Colonic mucosa (tissue), 4 donors: ENCODE measurements around the gene SAMD10. TPM values are rescaled to one million over a fixed set of nuclear protein-coding genes. Genes with fewer than 3 reads are reported as not detected.
A peak's percentile ranks its signal among the peaks of the same experiment; 100 is the strongest.

ENCODE experiments used
- DNase-seq: peaks from one replicate; pipeline ENCODE4 v3.0.0-alpha.2; 2020
- H3K27ac ChIP-seq: fragments of 200-600 bp; one replicate; pipeline ENCODE4 v1.8.0; 2021
- H3K27me3 ChIP-seq: fragments of 200-600 bp; one replicate; pipeline ENCODE4 v1.8.0; 2021
- H3K36me3 ChIP-seq: fragments of 200-600 bp; one replicate; pipeline ENCODE4 v1.8.0; 2021
- H3K4me1 ChIP-seq: fragments of 200-600 bp; one replicate; pipeline ENCODE4 v1.8.0; 2021; ENCODE audit warnings: mild to moderate bottlenecking
- H3K4me3 ChIP-seq: fragments of 200-600 bp; one replicate; pipeline ENCODE4 v1.8.0; 2021
- H3K9ac ChIP-seq, 2 donors: one replicate each; pipeline ENCODE4 v1.7.0; 2013; ENCODE audit warnings: control low read depth in 2 of 2, low read depth in 2 of 2, low read length in 2 of 2
- H3K9me3 ChIP-seq: fragments of 200-600 bp; one replicate; pipeline ENCODE4 v1.8.0; 2021
- intact Hi-C: fragments of 100-400 bp; cut with DNase I; formaldehyde crosslinking; loops from one replicate; pipeline ENCODE4 v1.14.1; 2022
- total RNA-seq, 2 donors: library from RNA; stranded (reverse); fragmentation: NEBNext Ultra II Directional in 1 of 2; extraction: Animal tissue kit (Norgen Biotek cat#: 25700) in 1 of 2; gene quantifications; one replicate each; pipeline ENCODE4 v1.2.1, GENCODE V29; 2021
- TF ChIP-seq, protein P1 (sequence below): fragments of 200-600 bp; IDR thresholded peaks from one replicate; pipeline ENCODE4 v1.8.0; 2022; ENCODE audit warnings: antibody characterized with exemption, mild to moderate bottlenecking
- donor health status: healthy.
- donor health status: DM: no; HTN: no; CAD: no.
- donor health status: DM: no; HTN: no; CAD: no.

SAMD10 gene
- total RNA-seq, 2 donors from 2014 or later = 6.1 to 6.4 TPM

DNA sequence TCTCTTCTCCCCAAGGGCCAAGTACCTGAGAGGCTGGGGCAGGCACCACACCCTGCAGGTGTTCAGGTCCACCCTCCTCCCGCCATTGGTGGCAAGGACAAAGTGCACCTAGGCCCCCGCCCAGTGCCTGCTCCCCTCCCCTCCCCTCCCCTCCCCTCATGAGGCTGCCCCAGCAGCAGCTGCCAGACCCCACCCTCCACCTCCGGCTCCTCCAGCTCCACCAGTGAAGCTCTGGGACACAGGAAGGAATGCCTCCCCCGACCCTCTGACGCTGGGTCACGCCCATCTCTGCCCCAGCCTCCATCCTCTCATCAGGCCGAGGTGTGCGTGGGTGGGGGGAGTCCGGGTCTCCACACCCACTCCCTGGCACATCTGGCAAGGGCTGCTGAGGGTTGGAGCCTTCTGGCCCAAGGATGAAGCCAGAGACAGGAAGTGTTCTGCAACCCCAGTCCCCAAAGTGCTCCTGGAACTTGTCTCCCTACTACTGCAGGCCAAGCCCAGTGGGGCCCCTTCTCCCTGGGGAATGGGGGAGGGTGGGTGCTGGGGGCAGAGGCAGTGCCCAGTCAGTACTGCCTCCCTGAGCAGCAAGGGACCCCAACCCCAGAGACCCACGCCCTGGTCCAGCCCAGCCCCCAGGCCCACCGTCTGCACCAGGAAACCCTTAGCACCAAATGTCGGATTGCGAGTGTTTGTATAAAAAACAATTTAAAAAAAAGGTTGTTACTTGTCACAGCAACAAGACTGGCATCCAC lies 21.6 kb downstream of the SAMD10 start:
- peak; percentile 92 for DNase-seq
- Histone ChIP-seq H3K4me3 (peak overlapping the region; percentile 96), H3K9me3 (no peaks in the 10 kb centered on the region), H3K36me3 (no peaks in the 10 kb centered on the region), H3K27ac (peak overlapping the region; percentile 62), H3K4me1 (peaks cover 12% of the 10 kb centered on the region), H3K27me3 (no peaks in the 10 kb centered on the region), H3K9ac (peak overlapping the region in 1 of 2 donors; percentile 78)
- TF ChIP-seq, protein P1, sequence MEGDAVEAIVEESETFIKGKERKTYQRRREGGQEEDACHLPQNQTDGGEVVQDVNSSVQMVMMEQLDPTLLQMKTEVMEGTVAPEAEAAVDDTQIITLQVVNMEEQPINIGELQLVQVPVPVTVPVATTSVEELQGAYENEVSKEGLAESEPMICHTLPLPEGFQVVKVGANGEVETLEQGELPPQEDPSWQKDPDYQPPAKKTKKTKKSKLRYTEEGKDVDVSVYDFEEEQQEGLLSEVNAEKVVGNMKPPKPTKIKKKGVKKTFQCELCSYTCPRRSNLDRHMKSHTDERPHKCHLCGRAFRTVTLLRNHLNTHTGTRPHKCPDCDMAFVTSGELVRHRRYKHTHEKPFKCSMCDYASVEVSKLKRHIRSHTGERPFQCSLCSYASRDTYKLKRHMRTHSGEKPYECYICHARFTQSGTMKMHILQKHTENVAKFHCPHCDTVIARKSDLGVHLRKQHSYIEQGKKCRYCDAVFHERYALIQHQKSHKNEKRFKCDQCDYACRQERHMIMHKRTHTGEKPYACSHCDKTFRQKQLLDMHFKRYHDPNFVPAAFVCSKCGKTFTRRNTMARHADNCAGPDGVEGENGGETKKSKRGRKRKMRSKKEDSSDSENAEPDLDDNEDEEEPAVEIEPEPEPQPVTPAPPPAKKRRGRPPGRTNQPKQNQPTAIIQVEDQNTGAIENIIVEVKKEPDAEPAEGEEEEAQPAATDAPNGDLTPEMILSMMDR = no peak
- intact Hi-C loops = no loop called here

DNA sequence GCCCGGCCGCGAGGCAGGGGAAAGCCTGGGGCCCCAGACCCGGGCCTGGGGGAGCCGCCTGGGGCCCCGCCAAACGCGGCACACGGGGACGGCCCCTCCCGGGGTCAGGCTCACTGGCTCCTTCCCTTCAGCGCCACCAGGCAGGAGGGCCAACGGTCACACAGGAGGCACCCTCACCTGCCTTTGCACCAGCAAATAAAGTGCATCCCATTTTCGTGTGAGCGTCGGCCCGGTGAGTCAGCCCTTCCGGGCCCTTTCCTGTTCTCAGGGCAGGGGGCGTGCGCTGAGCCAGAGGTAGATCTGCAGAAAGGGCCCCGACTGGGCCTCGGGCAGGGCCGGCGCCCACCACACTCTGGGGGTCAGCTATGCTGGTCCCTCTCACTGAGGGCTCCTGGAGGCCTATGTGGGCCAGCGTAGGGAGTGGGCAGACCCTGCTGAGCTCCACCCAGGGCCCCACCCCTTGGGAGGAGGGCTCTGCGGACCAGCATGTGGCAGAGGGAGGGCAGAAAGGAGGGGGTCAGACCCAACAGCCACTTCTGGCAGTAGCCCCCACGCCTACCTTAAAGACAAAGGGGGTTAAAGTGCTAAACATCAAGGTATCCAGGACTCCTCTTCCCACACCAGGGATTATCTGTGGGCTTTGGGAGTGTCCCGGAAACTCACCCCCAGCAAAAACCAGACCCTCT lies 22.3 kb downstream of the SAMD10 start:
- Histone ChIP-seq H3K36me3 (no peaks in the 10 kb centered on the region), H3K27me3 (no peaks in the 10 kb centered on the region), H3K4me3 (peak overlapping the region; percentile 96), H3K27ac (peak overlapping the region; percentile 62), H3K9ac (peak overlapping the region; percentile 72 to 78), H3K4me1 (peaks cover 15% of the 10 kb centered on the region), H3K9me3 (no peaks in the 10 kb centered on the region)
- intact Hi-C loops = no loop called here
- DNase-seq = peak; percentile 86
- TF ChIP-seq, protein P1 = no peak

DNA sequence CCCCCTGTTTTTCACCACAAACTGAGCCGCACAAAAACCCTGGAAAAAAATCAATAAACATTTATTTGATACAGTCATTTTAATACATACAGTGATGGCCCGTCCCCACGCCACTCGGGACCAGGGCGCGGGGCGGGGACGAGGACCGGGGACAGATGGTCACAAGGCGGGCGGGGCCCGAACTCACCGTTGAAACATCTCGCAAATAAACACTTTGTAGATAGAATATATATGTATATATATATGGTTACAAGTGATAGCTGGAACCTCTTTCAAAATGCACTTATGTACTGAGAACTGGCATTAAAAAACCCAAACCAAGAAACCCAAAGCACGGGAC lies 22.8 kb downstream of the SAMD10 start:
- DNase-seq = no peak
- H3K27me3 ChIP-seq = no peaks in the 10 kb centered on the region
- H3K36me3 ChIP-seq = no peaks in the 10 kb centered on the region
- H3K4me1 ChIP-seq = peaks cover 20% of the 10 kb centered on the region
- TF ChIP-seq, protein P1 = no peak
- peak overlapping the region; percentile 62 for H3K27ac ChIP-seq
- H3K9ac ChIP-seq = peak overlapping the region; percentile 72 to 78
- peak overlapping the region; percentile 96 for H3K4me3 ChIP-seq
- intact Hi-C loops = no loop called here
- no peaks in the 10 kb centered on the region for H3K9me3 ChIP-seq

DNA sequence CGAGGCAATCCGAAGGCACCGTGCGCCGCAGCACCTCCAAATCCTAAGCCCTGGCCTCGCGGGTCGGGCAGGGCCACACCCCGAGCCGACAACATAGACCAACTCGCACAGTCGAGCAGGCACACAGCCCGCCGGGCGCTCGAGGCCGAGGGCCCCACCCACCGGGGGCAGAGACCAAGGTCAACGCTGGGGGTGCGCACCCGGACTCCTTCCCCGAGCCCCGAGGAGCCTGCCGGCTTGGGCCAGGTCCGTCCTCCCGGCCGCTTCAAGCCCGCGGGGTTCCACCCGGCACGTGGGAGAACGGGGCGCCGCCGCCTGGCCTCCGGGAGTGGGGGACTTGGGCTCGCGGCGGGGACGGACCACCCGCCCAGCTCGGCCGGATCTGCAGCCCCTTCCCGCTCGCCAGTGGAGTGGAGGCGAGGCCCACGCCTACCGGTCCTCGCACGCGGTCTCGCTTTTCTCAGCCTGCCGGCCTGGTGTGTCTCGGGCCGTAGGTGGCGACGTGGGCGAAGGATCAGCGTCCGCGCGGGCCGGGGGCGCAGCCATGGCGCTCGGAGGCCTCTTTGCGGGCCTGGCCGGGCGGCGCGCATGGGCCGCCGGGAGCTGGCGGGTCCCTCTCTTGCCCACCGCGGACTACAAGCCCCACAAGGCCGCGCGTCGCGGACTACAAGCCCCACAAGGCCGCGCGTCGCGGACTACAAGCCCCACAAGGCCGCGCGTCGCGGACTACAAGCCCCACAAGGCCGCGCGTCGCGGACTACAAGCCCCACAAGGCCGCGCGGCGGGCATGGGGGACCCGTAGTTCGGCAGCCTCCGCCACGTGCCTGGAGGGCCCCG lies 23.4 kb downstream of the SAMD10 start, which contains the start of gene UCKL1:
UCKL1 (minus strand) TSS at position 590 of the 837 bp plus-strand sequence; CDS start at position 546, 44 bp downstream.
- Histone ChIP-seq H3K27me3 (no peaks in the 10 kb centered on the region), H3K9ac (peak within 1 kb of the TSS; percentile 87 to 100), H3K27ac (peak within 1 kb of the TSS; percentile 84), H3K9me3 (no peaks in the 10 kb centered on the region), H3K4me1 (peaks cover 25% of the 10 kb centered on the region), H3K4me3 (peak within 1 kb of the TSS; percentile 96), H3K36me3 (no peaks in the 10 kb centered on the region)
- peak; percentile 91 for DNase-seq
- intact Hi-C loops = no loop called here
- TF ChIP-seq, protein P1 = no peak

DNA sequence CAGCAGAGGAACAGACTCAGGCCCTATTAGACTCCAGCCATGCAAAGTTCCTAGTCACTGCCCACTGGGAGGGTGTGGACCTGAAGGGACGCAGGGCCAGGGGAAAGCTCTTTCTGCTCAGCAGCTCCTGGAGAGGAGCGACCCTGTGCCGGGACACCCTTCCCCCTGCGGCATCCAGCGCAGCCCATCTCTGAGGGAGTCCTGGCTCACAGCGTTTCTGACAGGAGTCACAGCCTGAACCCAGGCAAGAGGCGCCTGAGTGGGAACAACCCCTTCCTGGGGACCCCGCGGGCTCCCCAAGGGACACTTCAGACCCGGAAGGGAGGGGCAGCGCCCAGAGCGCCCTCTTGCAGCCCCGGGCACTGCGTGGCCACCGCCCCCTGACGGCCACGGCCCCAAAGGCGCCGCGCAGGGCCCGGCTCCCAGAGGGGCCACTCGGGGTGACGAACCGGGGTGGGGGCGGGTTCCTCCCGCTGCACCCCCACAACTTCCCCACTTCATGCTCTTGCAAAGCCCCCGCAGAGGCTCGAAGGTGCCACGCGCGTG lies 24.1 kb downstream of the SAMD10 start:
- intact Hi-C loops = no loop called here
- no peaks in the 10 kb centered on the region for H3K27me3 ChIP-seq
- DNase-seq = no peak
- peak overlapping the region; percentile 96 for H3K4me3 ChIP-seq
- TF ChIP-seq, protein P1 = peak; percentile 21
- peak overlapping the region; percentile 84 for H3K27ac ChIP-seq
- H3K4me1 ChIP-seq = peaks cover 28% of the 10 kb centered on the region
- H3K36me3 ChIP-seq = no peaks in the 10 kb centered on the region
- no peaks in the 10 kb centered on the region for H3K9me3 ChIP-seq
- peak overlapping the region; percentile 87 to 100 for H3K9ac ChIP-seq
